Suprapubic skin (tissue), 4 donors: Measurements from ENCODE around the gene MGAT2. TPM values are rescaled to one million over a fixed set of nuclear protein-coding genes. Genes with fewer than 3 reads are reported as not detected.

Experiments
- DNase-seq, 2 donors: peaks; one replicate each; pipeline ENCODE4 v3.0.0-alpha.2; 2019; ENCODE audit warnings: low spot score in 2 of 2
- H3K27ac ChIP-seq: fragments of 200-600 bp; sonication (generic); one replicate; pipeline ENCODE4 v1.5.1; 2019
- H3K27me3 ChIP-seq: fragments of 200-600 bp; sonication (generic); one replicate; pipeline ENCODE4 v1.5.1; 2019
- H3K36me3 ChIP-seq: fragments of 200-600 bp; sonication (generic); one replicate; pipeline ENCODE4 v1.5.1; 2019
- H3K4me1 ChIP-seq: fragments of 200-600 bp; sonication (generic); one replicate; pipeline ENCODE4 v1.5.1; 2019
- H3K4me3 ChIP-seq: fragments of 200-600 bp; sonication (generic); one replicate; pipeline ENCODE4 v1.5.1; 2019; ENCODE audit warnings: mild to moderate bottlenecking
- H3K9me3 ChIP-seq: fragments of 200-600 bp; sonication (generic); one replicate; pipeline ENCODE4 v1.5.1; 2019
- CTCF ChIP-seq, 2 donors: fragments of 200-600 bp in 1 of 2; fragments of 450-650 bp in 1 of 2; sonication (generic) in 1 of 2; IDR thresholded peaks; one replicate each; pipeline ENCODE4 v1.5.1; 2016 to 2019; ENCODE audit warnings: antibody characterized with exemption in 2 of 2, mild to moderate bottlenecking in 1 of 2, moderate library complexity in 1 of 2
- EP300 ChIP-seq: sonication (generic); formaldehyde crosslinking; IDR thresholded peaks from one replicate; pipeline ENCODE4 v1.6.1; 2017; ENCODE audit warnings: antibody characterized with exemption
- POLR2A ChIP-seq, 2 donors: fragments of 450-650 bp; IDR thresholded peaks; one replicate each; pipeline ENCODE4 v1.6.1; 2017; ENCODE audit warnings: antibody characterized with exemption in 2 of 2, mild to moderate bottlenecking in 2 of 2, moderate library complexity in 2 of 2
- POLR2AphosphoS5 ChIP-seq, 3 donors: sonication (generic); formaldehyde crosslinking; IDR thresholded peaks; one replicate each; pipeline ENCODE4 v1.6.1; 2017; ENCODE audit warnings: antibody characterized with exemption in 3 of 3
- WGBS: methylation state at CpG from one replicate; pipeline ENCODE4 v1.1.5; 2018; 5-methylcytosine and 5-hydroxymethylcytosine counted together
- total RNA-seq, 4 donors: library from RNA; depleted of rRNA; stranded (reverse); fragments of >200 nt; gene quantifications; one replicate each; pipeline ENCODE4 v1.1.0, GENCODE V29; 2016

The MGAT2 gene
- total RNA-seq, 4 donors from 2014 or later = 8.9 to 17.5 (median 15.1) TPM

DNA sequence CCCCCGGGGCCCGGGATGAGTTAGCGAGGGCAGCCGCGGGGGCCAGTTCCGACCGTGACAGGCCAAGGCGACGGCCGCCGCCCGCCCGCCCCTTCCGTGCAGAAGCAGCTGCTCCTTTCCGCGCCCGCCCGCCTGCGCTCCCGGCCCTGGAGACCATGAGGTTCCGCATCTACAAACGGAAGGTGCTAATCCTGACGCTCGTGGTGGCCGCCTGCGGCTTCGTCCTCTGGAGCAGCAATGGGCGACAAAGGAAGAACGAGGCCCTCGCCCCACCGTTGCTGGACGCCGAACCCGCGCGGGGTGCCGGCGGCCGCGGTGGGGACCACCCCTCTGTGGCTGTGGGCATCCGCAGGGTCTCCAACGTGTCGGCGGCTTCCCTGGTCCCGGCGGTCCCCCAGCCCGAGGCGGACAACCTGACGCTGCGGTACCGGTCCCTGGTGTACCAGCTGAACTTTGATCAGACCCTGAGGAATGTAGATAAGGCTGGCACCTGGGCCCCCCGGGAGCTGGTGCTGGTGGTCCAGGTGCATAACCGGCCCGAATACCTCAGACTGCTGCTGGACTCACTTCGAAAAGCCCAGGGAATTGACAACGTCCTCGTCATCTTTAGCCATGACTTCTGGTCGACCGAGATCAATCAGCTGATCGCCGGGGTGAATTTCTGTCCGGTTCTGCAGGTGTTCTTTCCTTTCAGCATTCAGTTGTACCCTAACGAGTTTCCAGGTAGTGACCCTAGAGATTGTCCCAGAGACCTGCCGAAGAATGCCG is 699 bp downstream of the MGAT2 start:
- 11% methylated on average over 21 of the region's 65 CpGs for WGBS
- no peaks in the 10 kb centered on the region for H3K9me3 ChIP-seq
- DNase-seq = peak; percentile 85 to 87
- peaks cover 18% of the 10 kb centered on the region for H3K36me3 ChIP-seq
- no peaks in the 10 kb centered on the region for H3K27me3 ChIP-seq
- peak overlapping the region; percentile 99 for H3K4me3 ChIP-seq
- H3K27ac ChIP-seq = peak overlapping the region; percentile 99
- peaks cover 53% of the 10 kb centered on the region for H3K4me1 ChIP-seq
- TF ChIP-seq POLR2AphosphoS5 (IDR thresholded peaks at IDR 0.05) (no peak), CTCF (IDR thresholded peaks at IDR 0.05) (no peak)

DNA sequence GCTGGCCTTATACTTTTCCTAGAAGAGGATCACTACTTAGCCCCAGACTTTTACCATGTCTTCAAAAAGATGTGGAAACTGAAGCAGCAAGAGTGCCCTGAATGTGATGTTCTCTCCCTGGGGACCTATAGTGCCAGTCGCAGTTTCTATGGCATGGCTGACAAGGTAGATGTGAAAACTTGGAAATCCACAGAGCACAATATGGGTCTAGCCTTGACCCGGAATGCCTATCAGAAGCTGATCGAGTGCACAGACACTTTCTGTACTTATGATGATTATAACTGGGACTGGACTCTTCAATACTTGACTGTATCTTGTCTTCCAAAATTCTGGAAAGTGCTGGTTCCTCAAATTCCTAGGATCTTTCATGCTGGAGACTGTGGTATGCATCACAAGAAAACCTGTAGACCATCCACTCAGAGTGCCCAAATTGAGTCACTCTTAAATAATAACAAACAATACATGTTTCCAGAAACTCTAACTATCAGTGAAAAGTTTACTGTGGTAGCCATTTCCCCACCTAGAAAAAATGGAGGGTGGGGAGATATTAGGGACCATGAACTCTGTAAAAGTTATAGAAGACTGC is 1.5 kb downstream of the MGAT2 start:
- no peak overlapping the region for H3K27ac ChIP-seq
- 60% methylated on average over 1 of the region's 3 CpGs for WGBS
- DNase-seq = no peak
- H3K9me3 ChIP-seq = no peaks in the 10 kb centered on the region
- no peak for TF ChIP-seq POLR2A (IDR thresholded peaks at IDR 0.05)
- TF ChIP-seq CTCF (IDR thresholded peaks at IDR 0.05) = no peak
- no peak for TF ChIP-seq POLR2AphosphoS5 (IDR thresholded peaks at IDR 0.05)
- no peak for TF ChIP-seq EP300
- H3K4me1 ChIP-seq = peaks cover 53% of the 10 kb centered on the region
- H3K36me3 ChIP-seq = peaks cover 19% of the 10 kb centered on the region
- H3K4me3 ChIP-seq = peak overlapping the region; percentile 99
- no peaks in the 10 kb centered on the region for H3K27me3 ChIP-seq

DNA sequence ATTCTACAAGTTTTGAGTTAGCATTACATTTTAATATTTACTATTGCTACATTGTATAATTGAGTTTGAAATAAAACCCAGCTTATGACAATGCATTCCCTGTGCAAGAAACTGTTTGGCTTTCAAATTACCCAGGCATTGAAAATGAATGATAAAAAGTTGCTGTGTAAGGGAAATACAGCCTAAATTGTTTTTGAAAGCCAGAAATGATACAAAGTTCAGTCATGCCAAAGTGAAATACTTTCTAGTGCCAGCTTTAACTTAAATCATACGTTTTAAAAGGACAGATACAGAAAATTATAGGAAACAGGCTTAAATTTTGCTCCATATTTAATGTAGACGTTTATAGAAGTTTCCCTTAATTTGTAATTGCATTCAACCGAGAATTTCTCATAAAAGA is 2.8 kb downstream of the MGAT2 start:
- 41% methylated on average over 3 of the region's 3 CpGs for WGBS
- H3K4me3 ChIP-seq = no peak overlapping the region
- H3K27me3 ChIP-seq = no peaks in the 10 kb centered on the region
- H3K27ac ChIP-seq = no peak overlapping the region
- TF ChIP-seq CTCF (IDR thresholded peaks at IDR 0.05) (no peak), EP300 (no peak), POLR2A (IDR thresholded peaks at IDR 0.05) (no peak), POLR2AphosphoS5 (IDR thresholded peaks at IDR 0.05) (no peak)
- H3K9me3 ChIP-seq = no peaks in the 10 kb centered on the region
- H3K4me1 ChIP-seq = peaks cover 53% of the 10 kb centered on the region
- peaks cover 12% of the 10 kb centered on the region for H3K36me3 ChIP-seq
- DNase-seq = no peak

DNA sequence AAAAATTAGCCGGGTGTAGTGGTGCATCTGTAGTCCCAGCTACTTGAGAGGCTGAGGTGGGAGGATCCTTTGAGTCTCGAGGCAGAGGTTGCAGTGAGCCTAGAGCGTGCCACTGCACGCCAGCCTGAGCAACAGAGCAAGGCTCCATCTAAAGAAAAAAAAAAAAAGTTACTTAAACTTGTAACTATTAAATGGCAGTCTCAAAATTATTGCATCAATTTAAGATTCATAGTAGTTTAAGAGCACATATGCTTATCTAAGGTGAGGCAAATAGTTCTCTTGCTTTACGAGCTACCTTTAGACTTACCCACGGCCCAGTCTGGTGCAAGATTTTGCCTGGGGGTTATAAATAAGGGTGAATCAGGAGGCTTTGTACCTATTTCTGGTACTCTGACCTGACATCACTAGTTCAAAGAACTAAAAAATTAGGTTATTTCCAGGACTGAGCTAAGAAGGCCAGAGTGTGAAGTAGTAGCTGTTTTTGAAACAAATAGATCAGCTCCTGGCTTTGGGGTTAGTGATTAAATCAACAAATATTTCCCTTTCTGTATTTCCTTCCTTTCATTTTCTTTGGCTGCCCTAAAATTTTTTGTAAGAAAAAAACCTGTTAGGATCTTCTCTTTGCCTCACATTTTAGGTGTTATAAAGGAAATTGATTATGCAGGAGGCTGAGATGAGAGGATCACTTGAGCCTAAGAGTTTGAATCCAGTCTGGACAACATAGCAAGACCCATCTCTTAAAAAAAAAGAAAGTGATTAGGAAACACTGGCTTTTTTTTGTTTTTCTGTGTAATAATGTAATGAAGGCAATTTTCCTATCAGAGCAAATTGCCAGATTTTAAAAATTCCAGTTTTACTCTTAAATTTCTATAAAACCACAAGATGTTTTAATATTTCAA is 3.6 kb downstream of the MGAT2 start:
- no peak for DNase-seq
- no peaks in the 10 kb centered on the region for H3K27me3 ChIP-seq
- H3K4me1 ChIP-seq = peaks cover 47% of the 10 kb centered on the region
- peaks cover 6% of the 10 kb centered on the region for H3K36me3 ChIP-seq
- no peaks in the 10 kb centered on the region for H3K9me3 ChIP-seq
- peak overlapping the region; percentile 7 for H3K4me3 ChIP-seq
- TF ChIP-seq POLR2A (IDR thresholded peaks at IDR 0.05) = no peak
- TF ChIP-seq CTCF (IDR thresholded peaks at IDR 0.05) = no peak
- TF ChIP-seq EP300 = no peak
- TF ChIP-seq POLR2AphosphoS5 (IDR thresholded peaks at IDR 0.05) = no peak
- H3K27ac ChIP-seq = no peak overlapping the region
- 51% methylated on average over 6 of the region's 6 CpGs for WGBS
